Body of pancreas (tissue), 4 donors: ENCODE results near the gene MYO7B. TPM values are rescaled to one million over a fixed set of nuclear protein-coding genes. Genes with fewer than 3 reads are reported as not detected.

Experiments used
- ATAC-seq: fragments of 150-250 bp; one replicate; pipeline ENCODE4 v1.9.1; 2016
- DNase-seq, 4 donors: peaks; one replicate each; pipeline ENCODE4 v3.0.0-alpha.2; 2019
- H3K27ac ChIP-seq, 4 donors: fragments of 200-600 bp; sonication (generic); 1 replicate in 3 of 4; 2 replicates in 1 of 4; pipeline versions ENCODE4 v1.5.1 to v1.6.1; 2016 to 2019; ENCODE audit warnings: mild to moderate bottlenecking in 1 of 4, mixed read lengths in 1 of 4, moderate library complexity in 1 of 4
- H3K27me3 ChIP-seq, 2 donors: fragments of 200-600 bp; sonication (generic); one replicate each; pipeline ENCODE4 v1.6.0; 2016; ENCODE audit warnings: mild to moderate bottlenecking in 1 of 2
- H3K36me3 ChIP-seq, 2 donors: fragments of 200-600 bp; sonication (generic); replicated peaks in 1 of 2; 2 replicates each; pipeline ENCODE4 v1.5.1; 2016; ENCODE audit warnings: low read depth in 2 of 2; ENCODE audit not compliant: insufficient read depth in 1 of 2
- H3K4me1 ChIP-seq: fragments of 200-600 bp; sonication (generic); one replicate; pipeline ENCODE4 v1.6.0; 2016
- H3K4me3 ChIP-seq, 2 donors: fragments of 200-600 bp; sonication (generic); 1 replicate in 1 of 2; 2 replicates in 1 of 2; pipeline ENCODE4 v1.5.1; 2016 to 2019
- H3K9me3 ChIP-seq, 3 donors: fragments of 200-600 bp; sonication (generic); 1 replicate in 2 of 3; 2 replicates in 1 of 3; pipeline ENCODE4 v1.5.1; 2016
- POLR2A ChIP-seq, 3 donors: fragments of 450-650 bp; IDR thresholded peaks; one replicate each; pipeline ENCODE4 v1.6.1; 2016; ENCODE audit warnings: antibody characterized with exemption in 3 of 3, mild to moderate bottlenecking in 2 of 3
- WGBS, 2 donors: methylation state at CpG; one replicate each; pipeline ENCODE4 v1.1.5; 2017; 5-methylcytosine and 5-hydroxymethylcytosine counted together
- intact Hi-C: fragments of 100-400 bp; cut with DNase I; formaldehyde crosslinking; loops from one replicate; pipeline ENCODE4 v1.15.1; 2023
- total RNA-seq, 2 donors: library from RNA; depleted of rRNA; stranded (reverse); fragments of >200 nt; gene quantifications; one replicate each; pipeline ENCODE4 v1.1.0, GENCODE V29; 2016
- TF ChIP-seq, protein P1 (sequence below), 7 experiments: fragments of 450-650 bp in 4 of 7; fragments of 200-600 bp in 3 of 7; sonication (generic) in 3 of 7; IDR thresholded peaks; one replicate each; pipeline ENCODE4 v1.5.1; 2016 to 2019; ENCODE audit warnings: antibody characterized with exemption in 7 of 7

The MYO7B gene
- total RNA-seq, 2 donors from 2014 or later, result 0.33 to 1.8 TPM

DNA sequence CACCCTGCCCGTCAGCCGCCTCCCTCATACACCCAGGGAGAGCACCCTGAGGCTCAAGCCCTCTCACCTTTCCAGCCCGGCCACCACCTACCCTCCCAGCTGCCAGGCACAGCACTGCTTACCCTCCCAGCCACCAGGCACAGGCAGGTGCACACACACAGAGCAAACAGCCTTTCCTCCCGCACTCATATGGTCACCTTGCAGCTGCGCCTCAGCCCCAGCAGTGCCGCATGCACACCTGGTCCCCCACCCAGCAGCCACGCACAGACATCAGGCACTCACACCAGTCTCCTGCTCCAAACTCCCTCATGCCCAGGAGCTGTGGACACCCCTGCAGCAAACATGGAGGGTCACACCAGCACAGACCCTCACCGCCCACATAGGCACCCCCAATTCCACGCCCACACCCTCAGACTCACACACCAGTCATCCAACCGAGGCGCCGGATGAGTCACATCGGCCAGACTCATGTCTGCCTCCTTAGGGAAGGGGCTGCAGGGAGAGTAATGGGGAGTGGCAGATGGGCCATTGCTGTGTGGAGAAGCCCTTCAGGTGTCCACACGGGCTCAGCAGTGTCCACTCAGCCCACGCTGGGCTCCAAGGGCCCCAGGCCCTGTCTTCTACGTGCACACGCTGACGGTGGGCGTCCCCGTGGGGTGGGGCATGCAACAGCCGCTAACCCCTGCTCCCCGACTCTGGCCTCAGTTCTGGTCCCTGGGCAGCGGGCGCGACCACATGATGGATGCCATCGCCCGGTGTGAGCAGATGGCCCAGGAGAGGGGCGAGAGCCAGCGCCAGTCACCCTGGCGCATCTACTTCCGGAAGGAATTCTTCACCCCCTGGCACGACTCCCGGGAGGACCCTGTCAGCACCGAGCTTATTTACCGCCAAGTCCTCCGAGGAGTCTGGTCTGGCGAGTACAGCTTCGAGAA lies 88.2 kb downstream of the MYO7B start:
- Histone ChIP-seq H3K9me3 (no peaks in the 10 kb centered on the region), H3K27ac (no peak overlapping the region), H3K36me3 (no peaks in the 10 kb centered on the region), H3K4me1 (no peaks in the 10 kb centered on the region), H3K4me3 (no peak overlapping the region), H3K27me3 (no peaks in the 10 kb centered on the region)
- intact Hi-C loops, result no loop called here
- 79 to 83% methylated on average over 14 to 38 of the region's 38 CpGs for WGBS, 2 donors
- no peak for TF ChIP-seq POLR2A (IDR thresholded peaks at IDR 0.05)
- TF ChIP-seq, protein P1, sequence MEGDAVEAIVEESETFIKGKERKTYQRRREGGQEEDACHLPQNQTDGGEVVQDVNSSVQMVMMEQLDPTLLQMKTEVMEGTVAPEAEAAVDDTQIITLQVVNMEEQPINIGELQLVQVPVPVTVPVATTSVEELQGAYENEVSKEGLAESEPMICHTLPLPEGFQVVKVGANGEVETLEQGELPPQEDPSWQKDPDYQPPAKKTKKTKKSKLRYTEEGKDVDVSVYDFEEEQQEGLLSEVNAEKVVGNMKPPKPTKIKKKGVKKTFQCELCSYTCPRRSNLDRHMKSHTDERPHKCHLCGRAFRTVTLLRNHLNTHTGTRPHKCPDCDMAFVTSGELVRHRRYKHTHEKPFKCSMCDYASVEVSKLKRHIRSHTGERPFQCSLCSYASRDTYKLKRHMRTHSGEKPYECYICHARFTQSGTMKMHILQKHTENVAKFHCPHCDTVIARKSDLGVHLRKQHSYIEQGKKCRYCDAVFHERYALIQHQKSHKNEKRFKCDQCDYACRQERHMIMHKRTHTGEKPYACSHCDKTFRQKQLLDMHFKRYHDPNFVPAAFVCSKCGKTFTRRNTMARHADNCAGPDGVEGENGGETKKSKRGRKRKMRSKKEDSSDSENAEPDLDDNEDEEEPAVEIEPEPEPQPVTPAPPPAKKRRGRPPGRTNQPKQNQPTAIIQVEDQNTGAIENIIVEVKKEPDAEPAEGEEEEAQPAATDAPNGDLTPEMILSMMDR (IDR thresholded peaks at IDR 0.05), result no peak
- DNase-seq (peak in 3 of 4 donors; percentile 3 to 7 (median 7)), ATAC-seq (no peak)

DNA sequence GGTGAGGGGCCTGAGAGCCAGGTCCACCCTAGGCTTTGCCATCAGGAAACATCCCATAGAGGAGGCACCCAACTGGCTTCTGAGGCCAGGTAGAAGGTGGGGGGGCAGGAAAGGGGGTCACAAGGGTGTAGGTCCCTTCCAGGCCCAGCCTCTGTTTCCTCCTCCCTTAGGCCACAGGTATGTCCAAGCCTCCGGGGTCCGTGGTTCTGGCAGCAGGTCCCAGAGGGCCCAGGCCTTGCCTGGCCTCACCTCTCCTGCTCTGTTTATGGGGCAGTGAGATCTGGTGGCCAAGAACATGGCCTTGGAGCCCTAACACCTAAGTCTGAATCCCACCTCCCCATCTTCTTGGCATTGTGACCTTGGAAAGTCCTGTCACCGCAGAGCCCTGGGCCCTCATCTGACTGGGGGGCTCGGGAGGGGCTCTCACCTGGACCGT lies 88.9 kb downstream of the MYO7B start:
- intact Hi-C loops, result no loop called here
- H3K27me3 ChIP-seq, result no peaks in the 10 kb centered on the region
- H3K9me3 ChIP-seq, result no peaks in the 10 kb centered on the region
- no peaks in the 10 kb centered on the region for H3K36me3 ChIP-seq
- no peak overlapping the region for H3K27ac ChIP-seq
- 39 to 77% methylated on average over 3 to 5 of the region's 5 CpGs for WGBS, 2 donors
- H3K4me1 ChIP-seq, result no peaks in the 10 kb centered on the region
- peak in 1 of 4 donors; percentile 7 for DNase-seq
- TF ChIP-seq POLR2A (IDR thresholded peaks at IDR 0.05), result no peak
- TF ChIP-seq, protein P1 (IDR thresholded peaks at IDR 0.05), result no peak
- H3K4me3 ChIP-seq, result no peak overlapping the region
- ATAC-seq, result no peak

DNA sequence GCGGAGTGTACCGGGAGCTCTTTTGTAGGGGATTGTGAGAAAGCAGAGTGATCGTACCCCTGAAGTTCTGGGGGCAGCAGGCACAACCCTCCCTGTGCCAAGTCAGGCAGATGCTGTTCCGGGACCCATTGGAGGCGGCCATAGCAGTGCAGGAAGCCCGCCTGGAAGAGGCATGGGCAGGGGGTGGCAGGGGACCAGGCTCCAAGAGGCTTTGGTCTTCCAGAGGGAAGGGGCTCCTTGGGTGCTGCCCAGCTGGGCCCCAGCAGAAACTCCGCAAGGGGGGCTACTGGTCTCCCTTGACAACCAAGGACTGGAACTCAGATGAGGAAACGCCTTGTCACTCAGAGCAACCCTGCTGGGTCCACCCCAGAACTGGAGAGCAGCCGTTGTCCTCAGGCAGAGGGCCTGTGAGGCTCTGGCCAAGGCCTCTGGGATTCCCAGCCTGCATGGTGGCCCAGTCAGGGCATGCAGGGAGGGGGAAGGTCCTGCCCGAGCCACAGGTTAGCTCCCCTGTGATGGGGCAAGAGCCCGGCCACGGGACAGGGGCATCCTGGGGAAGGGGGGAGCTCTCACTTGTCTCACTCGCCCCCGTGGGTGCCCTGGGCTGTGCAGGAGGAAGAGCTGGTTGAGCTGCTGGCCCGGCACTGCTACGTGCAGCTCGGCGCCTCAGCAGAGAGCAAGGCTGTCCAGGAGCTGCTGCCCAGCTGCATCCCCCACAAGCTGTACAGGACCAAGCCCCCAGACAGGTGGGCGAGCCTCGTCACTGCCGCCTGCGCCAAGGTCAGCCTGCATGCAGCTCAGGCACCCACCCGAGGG lies 89.5 kb downstream of the MYO7B start:
- TF ChIP-seq POLR2A (IDR thresholded peaks at IDR 0.05), result no peak
- TF ChIP-seq, protein P1 (IDR thresholded peaks at IDR 0.05), result no peak
- no peaks in the 10 kb centered on the region for H3K9me3 ChIP-seq
- no peaks in the 10 kb centered on the region for H3K4me1 ChIP-seq
- intact Hi-C loops, result no loop called here
- H3K27ac ChIP-seq, result no peak overlapping the region
- WGBS, 2 donors, result 75 to 79% methylated on average over 11 to 23 of the region's 23 CpGs
- DNase-seq (peak in 1 of 4 donors; percentile 9), ATAC-seq (no peak)
- no peaks in the 10 kb centered on the region for H3K27me3 ChIP-seq
- H3K4me3 ChIP-seq, result no peak overlapping the region
- no peaks in the 10 kb centered on the region for H3K36me3 ChIP-seq

GRCh38 chr2:127625572-127625951 lies 90.1 kb downstream of the MYO7B start:
- intact Hi-C loops, result no loop called here
- no peak overlapping the region for H3K4me3 ChIP-seq
- WGBS, 2 donors, result 61 to 81% methylated on average over 2 of the region's 2 CpGs
- H3K36me3 ChIP-seq, result no peaks in the 10 kb centered on the region
- H3K27ac ChIP-seq, result no peak overlapping the region
- no peaks in the 10 kb centered on the region for H3K27me3 ChIP-seq
- no peaks in the 10 kb centered on the region for H3K4me1 ChIP-seq
- H3K9me3 ChIP-seq, result no peaks in the 10 kb centered on the region
- no peak for TF ChIP-seq POLR2A (IDR thresholded peaks at IDR 0.05)
- TF ChIP-seq, protein P1 (IDR thresholded peaks at IDR 0.05), result no peak
- ATAC-seq (no peak), DNase-seq (peak in 1 of 4 donors; percentile 2)
